Neural cell (in vitro differentiated cells): Measurements from ENCODE around the gene RHAG.

Experiments used
- CTCF ChIP-seq: fragments of 450-650 bp; IDR thresholded peaks from 2 replicates; pipeline ENCODE4 v1.5.1; 2014; ENCODE audit warnings: antibody characterized with exemption, mild to moderate bottlenecking, moderate library complexity; ENCODE audit not compliant: poor library complexity, severe bottlenecking
- EP300 ChIP-seq: fragments of 450-650 bp; conservative IDR thresholded peaks from 2 replicates; pipeline ENCODE4 v1.6.1; 2014; ENCODE audit warnings: antibody characterized with exemption, mild to moderate bottlenecking, moderate library complexity; ENCODE audit not compliant: poor library complexity, severe bottlenecking
- MXI1 ChIP-seq: fragments of 450-650 bp; conservative IDR thresholded peaks from 2 replicates; pipeline ENCODE4 v1.6.1; 2014; ENCODE audit warnings: antibody characterized with exemption, mild to moderate bottlenecking; ENCODE audit not compliant: poor library complexity, severe bottlenecking
- POLR2AphosphoS5 ChIP-seq: IDR thresholded peaks from 2 replicates; pipeline ENCODE4 v1.6.1; 2012

- TF ChIP-seq CTCF (no peak), MXI1 (no peak), POLR2AphosphoS5 (no peak), EP300 (no peak)
These were observed 11.4 kb upstream of the RHAG start for GRCh38 chr6:49648036-49648435.
